Mammary epithelial cell (primary cell): ENCODE results near the gene PRKN.

ENCODE experiments used
- EZH2 ChIP-seq: IDR thresholded peaks from 2 replicates; pipeline ENCODE4 v1.6.1; 2012; ENCODE audit warnings: low read length, inconsistent platforms, borderline replicate concordance
- TF ChIP-seq, protein P1 (sequence below), 2 donors: IDR thresholded peaks in 1 of 2; conservative IDR thresholded peaks in 1 of 2; 2 replicates each; pipeline ENCODE4 v1.5.1; 2011 to 2012; ENCODE audit warnings: inconsistent platforms in 2 of 2, low read length in 2 of 2, mild to moderate bottlenecking in 2 of 2, control low read depth in 1 of 2, low read depth in 1 of 2; ENCODE audit not compliant: insufficient read depth in 1 of 2; ENCODE audit errors: extremely low read depth in 1 of 2

GRCh38 chr6:161303628-161304340, 1423.8 kb downstream of the PRKN start:
- TF ChIP-seq, protein P1, sequence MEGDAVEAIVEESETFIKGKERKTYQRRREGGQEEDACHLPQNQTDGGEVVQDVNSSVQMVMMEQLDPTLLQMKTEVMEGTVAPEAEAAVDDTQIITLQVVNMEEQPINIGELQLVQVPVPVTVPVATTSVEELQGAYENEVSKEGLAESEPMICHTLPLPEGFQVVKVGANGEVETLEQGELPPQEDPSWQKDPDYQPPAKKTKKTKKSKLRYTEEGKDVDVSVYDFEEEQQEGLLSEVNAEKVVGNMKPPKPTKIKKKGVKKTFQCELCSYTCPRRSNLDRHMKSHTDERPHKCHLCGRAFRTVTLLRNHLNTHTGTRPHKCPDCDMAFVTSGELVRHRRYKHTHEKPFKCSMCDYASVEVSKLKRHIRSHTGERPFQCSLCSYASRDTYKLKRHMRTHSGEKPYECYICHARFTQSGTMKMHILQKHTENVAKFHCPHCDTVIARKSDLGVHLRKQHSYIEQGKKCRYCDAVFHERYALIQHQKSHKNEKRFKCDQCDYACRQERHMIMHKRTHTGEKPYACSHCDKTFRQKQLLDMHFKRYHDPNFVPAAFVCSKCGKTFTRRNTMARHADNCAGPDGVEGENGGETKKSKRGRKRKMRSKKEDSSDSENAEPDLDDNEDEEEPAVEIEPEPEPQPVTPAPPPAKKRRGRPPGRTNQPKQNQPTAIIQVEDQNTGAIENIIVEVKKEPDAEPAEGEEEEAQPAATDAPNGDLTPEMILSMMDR (conservative IDR thresholded peaks at IDR 0.05 in 1 of 2, IDR thresholded peaks at IDR 0.05 in 1 of 2; ENCODE audit: extremely low read depth in 1 of 2, insufficient read depth in 1 of 2, low read depth in 1 of 2, low read length in 2 of 2) = no peak
- no peak for TF ChIP-seq EZH2
